Liver (tissue), 9 donors: ENCODE measurements around the gene ZNF785. TPM values are rescaled to one million over a fixed set of nuclear protein-coding genes. Genes with fewer than 3 reads are reported as not detected.
A peak's percentile ranks its signal among the peaks of the same experiment; 100 is the strongest.

Experiments used
- DNase-seq: peaks from one replicate; pipeline ENCODE4 v3.0.0-alpha.2; 2017; ENCODE audit warnings: low spot score
- H3K27ac ChIP-seq, 2 donors: one replicate each; pipeline ENCODE4 v1.7.0; 2013; ENCODE audit warnings: inconsistent platforms in 2 of 2, low read length in 2 of 2, control low read depth in 1 of 2, low read depth in 1 of 2, mild to moderate bottlenecking in 1 of 2
- H3K27me3 ChIP-seq, 4 donors: one replicate each; pipeline versions ENCODE4 v1.6.1 to v1.7.0; 2013; ENCODE audit warnings: low read length in 3 of 4, inconsistent platforms in 1 of 4, mild to moderate bottlenecking in 1 of 4, moderate library complexity in 1 of 4; ENCODE audit not compliant: control insufficient read depth in 4 of 4, insufficient read depth in 4 of 4
- H3K36me3 ChIP-seq, 4 donors: one replicate each; pipeline versions ENCODE4 v1.6.1 to v1.7.0; 2013; ENCODE audit warnings: low read length in 3 of 4, mild to moderate bottlenecking in 3 of 4, low read depth in 1 of 4, moderate library complexity in 1 of 4; ENCODE audit not compliant: control insufficient read depth in 4 of 4, insufficient read depth in 3 of 4
- H3K4me1 ChIP-seq, 4 donors: one replicate each; pipeline versions ENCODE4 v1.6.1 to v1.7.0; 2013; ENCODE audit warnings: low read length in 3 of 4, mild to moderate bottlenecking in 3 of 4, moderate library complexity in 1 of 4; ENCODE audit not compliant: control insufficient read depth in 4 of 4, insufficient read depth in 4 of 4
- H3K4me3 ChIP-seq, 3 donors: one replicate each; pipeline versions ENCODE4 v1.6.1 to v1.7.0; 2013; ENCODE audit warnings: low read length in 3 of 3, control low read depth in 1 of 3, low read depth in 1 of 3, mild to moderate bottlenecking in 1 of 3
- H3K9ac ChIP-seq, 2 donors: one replicate each; pipeline ENCODE4 v1.7.0; 2013; ENCODE audit warnings: low read length in 2 of 2, mild to moderate bottlenecking in 2 of 2, moderate library complexity in 2 of 2, control low read depth in 1 of 2, low read depth in 1 of 2
- H3K9me3 ChIP-seq, 4 donors: one replicate each; pipeline versions ENCODE4 v1.6.1 to v1.7.0; 2013; ENCODE audit warnings: low read length in 3 of 4; ENCODE audit not compliant: control insufficient read depth in 4 of 4
- EGR1 ChIP-seq, 2 donors: IDR thresholded peaks; 2 replicates each; pipeline ENCODE4 v1.6.1; 2016 to 2018; ENCODE audit warnings: antibody characterized with exemption in 2 of 2, low read depth in 2 of 2
- FOXA1 ChIP-seq: IDR thresholded peaks from 2 replicates; pipeline ENCODE4 v1.6.1; 2016; ENCODE audit warnings: antibody characterized with exemption
- FOXA2 ChIP-seq: IDR thresholded peaks from 2 replicates; pipeline ENCODE4 v1.6.1; 2016; ENCODE audit warnings: antibody characterized with exemption
- GABPA ChIP-seq, 2 donors: IDR thresholded peaks in 1 of 2; conservative IDR thresholded peaks in 1 of 2; 2 replicates each; pipeline ENCODE4 v1.6.1; 2016; ENCODE audit warnings: antibody characterized with exemption in 2 of 2, mild to moderate bottlenecking in 1 of 2, moderate library complexity in 1 of 2
- HNF4A ChIP-seq, 2 donors: conservative IDR thresholded peaks; 2 replicates each; pipeline ENCODE4 v1.6.1; 2016; ENCODE audit warnings: antibody characterized with exemption in 2 of 2, mild to moderate bottlenecking in 2 of 2
- RAD21 ChIP-seq, 2 donors: IDR thresholded peaks; 2 replicates each; pipeline ENCODE4 v1.6.1; 2016; ENCODE audit warnings: antibody characterized with exemption in 2 of 2, mild to moderate bottlenecking in 2 of 2
- REST ChIP-seq: IDR thresholded peaks from 2 replicates; pipeline ENCODE4 v1.6.1; 2016; ENCODE audit warnings: antibody characterized with exemption, mild to moderate bottlenecking
- RXRA ChIP-seq, 2 donors: IDR thresholded peaks; 2 replicates each; pipeline ENCODE4 v1.6.1; 2017 to 2018; ENCODE audit warnings: antibody characterized with exemption in 2 of 2, mild to moderate bottlenecking in 1 of 2
- SP1 ChIP-seq: IDR thresholded peaks from 2 replicates; pipeline ENCODE4 v1.6.1; 2018; ENCODE audit warnings: antibody characterized with exemption, mild to moderate bottlenecking
- TAF1 ChIP-seq: conservative IDR thresholded peaks from 2 replicates; pipeline ENCODE4 v1.6.1; 2016; ENCODE audit warnings: antibody characterized with exemption, mild to moderate bottlenecking
- YY1 ChIP-seq: IDR thresholded peaks from 2 replicates; pipeline ENCODE4 v1.6.1; 2016; ENCODE audit warnings: antibody characterized with exemption, mild to moderate bottlenecking
- WGBS: extraction: QIAGEN DNeasy Blood & Tissue Kit; methylation state at CpG from one replicate; pipeline ENCODE4 v1.1.7; 2013; 5-methylcytosine and 5-hydroxymethylcytosine counted together
- polyA plus RNA-seq, 2 donors: library from polyadenylated mRNA; stranded (reverse) in 1 of 2; unstranded in 1 of 2; fragments of 200-250 nt in 1 of 2; fragments of >200 nt in 1 of 2; fragmentation: Nextera tagmentation in 1 of 2; extraction: Ambion mirVana in 1 of 2; gene quantifications; one replicate each; pipeline versions ENCODE4 v1.2.1 to v1.2.3, GENCODE V29; 2013 to 2015
- total RNA-seq, 2 donors: library from RNA; depleted of rRNA; stranded (reverse); fragments of >200 nt; gene quantifications; one replicate each; pipeline ENCODE4 v1.2.3, GENCODE V29; 2014
- TF ChIP-seq, protein P1 (sequence below): fragments of 150-350 bp; IDR thresholded peaks from 2 replicates; pipeline ENCODE4 v1.5.1; 2017; ENCODE audit warnings: improper control_type of control experiment, low read depth, low read length; ENCODE audit not compliant: missing input control
- TF ChIP-seq, protein P2 (sequence below): IDR thresholded peaks from 2 replicates; pipeline ENCODE4 v1.6.1; 2016; ENCODE audit warnings: antibody characterized with exemption
- donor health status: healthy.
- donor health status: healthy.
- donor health status: healthy.
- donor health status: healthy.
- donor health status: healthy.

ZNF785 gene
- total and polyA plus RNA-seq, 4 donors: 1.8 to 5.9 (median 3.3) TPM

DNA sequence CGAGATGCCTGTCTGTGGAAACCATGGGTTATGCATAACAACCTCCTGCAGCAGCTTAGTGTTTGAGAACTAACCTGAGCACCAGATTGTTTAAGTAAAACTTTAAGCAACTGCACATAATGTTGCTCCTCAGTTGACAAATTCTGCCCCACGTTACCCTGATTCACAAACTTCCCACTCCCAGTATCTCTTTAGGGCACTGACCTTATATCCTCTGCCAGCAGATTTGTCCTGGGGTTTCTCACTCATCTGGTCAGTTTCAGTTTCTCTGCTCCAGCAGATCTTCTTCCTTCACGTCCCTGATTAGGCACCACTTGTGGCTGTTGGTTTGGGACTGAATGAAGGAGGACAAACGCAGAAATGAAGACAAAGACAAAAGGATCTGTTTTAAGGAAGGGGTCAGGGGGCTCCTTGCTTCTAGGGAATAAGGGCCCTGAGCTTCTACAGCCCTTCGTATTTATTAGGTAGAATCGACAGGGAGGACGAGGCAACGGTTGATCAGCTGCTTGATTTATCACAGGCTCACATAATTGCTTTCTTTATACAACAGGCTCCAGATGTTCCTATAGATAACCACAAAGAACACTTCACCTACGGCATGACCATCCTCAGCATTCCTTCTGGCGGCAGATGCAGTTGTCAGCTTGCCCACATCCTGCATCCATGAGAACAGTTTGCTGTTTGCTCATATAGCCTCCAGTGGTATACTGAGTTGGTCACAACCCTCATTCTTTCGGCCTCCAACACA is 38.2 kb upstream of the ZNF785 start:
- Histone ChIP-seq H3K36me3 (no peaks in the 10 kb centered on the region), H3K4me1 (peaks cover 2 to 25% (median 21%) of the 10 kb centered on the region in 4 donors), H3K27ac (peak overlapping the region in 1 of 2 donors; percentile 50), H3K27me3 (no peaks in the 10 kb centered on the region), H3K9me3 (no peaks in the 10 kb centered on the region), H3K4me3 (no peak overlapping the region), H3K9ac (no peak overlapping the region)
- 68% methylated on average over 11 of the region's 11 CpGs for WGBS
- no peak for DNase-seq
- TF ChIP-seq HNF4A (conservative IDR thresholded peaks at IDR 0.05) (no peak), REST (no peak), RXRA (IDR thresholded peaks at IDR 0.05) (peak; percentile 61 to 71), TAF1 (no peak), SP1 (peak; percentile 48), FOXA1 (no peak), GABPA (IDR thresholded peaks at IDR 0.05 in 1 of 2, conservative IDR thresholded peaks at IDR 0.05 in 1 of 2) (no peak), EGR1 (IDR thresholded peaks at IDR 0.05; ENCODE audit: low read depth in 2 of 2) (no peak), RAD21 (IDR thresholded peaks at IDR 0.05) (no peak), FOXA2 (no peak), YY1 (no peak)
- TF ChIP-seq, protein P1, sequence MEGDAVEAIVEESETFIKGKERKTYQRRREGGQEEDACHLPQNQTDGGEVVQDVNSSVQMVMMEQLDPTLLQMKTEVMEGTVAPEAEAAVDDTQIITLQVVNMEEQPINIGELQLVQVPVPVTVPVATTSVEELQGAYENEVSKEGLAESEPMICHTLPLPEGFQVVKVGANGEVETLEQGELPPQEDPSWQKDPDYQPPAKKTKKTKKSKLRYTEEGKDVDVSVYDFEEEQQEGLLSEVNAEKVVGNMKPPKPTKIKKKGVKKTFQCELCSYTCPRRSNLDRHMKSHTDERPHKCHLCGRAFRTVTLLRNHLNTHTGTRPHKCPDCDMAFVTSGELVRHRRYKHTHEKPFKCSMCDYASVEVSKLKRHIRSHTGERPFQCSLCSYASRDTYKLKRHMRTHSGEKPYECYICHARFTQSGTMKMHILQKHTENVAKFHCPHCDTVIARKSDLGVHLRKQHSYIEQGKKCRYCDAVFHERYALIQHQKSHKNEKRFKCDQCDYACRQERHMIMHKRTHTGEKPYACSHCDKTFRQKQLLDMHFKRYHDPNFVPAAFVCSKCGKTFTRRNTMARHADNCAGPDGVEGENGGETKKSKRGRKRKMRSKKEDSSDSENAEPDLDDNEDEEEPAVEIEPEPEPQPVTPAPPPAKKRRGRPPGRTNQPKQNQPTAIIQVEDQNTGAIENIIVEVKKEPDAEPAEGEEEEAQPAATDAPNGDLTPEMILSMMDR: no peak
- TF ChIP-seq, protein P2, sequence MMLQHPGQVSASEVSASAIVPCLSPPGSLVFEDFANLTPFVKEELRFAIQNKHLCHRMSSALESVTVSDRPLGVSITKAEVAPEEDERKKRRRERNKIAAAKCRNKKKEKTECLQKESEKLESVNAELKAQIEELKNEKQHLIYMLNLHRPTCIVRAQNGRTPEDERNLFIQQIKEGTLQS: no peak

DNA sequence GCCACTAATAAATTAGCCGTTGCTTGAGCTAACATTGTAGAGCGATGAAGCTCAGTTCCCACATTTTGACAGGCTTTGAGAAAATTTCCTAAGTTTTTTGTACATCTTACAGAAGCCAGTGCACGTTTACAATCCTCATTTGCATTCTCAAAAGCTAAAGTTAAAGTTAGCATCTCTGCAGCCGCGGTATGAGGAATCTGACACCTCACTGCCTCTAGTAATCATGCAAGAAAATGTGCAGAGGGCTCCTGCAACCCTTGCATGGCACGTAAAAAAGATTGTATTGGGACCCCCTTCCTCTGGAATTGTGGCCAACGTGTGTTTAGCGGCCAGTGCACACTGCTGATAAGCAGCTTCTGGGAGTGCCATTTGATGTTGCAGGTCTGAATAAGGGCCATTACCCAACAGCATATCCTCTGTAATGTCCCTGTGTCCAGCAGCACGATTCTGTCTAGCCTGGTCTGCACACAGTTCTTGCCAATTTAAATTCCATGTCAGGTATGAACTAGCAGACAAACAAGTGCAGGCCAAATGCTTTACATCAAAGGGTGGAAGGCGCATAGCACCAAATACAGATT is 37.0 kb upstream of the ZNF785 start:
- H3K36me3 ChIP-seq: no peaks in the 10 kb centered on the region
- H3K27ac ChIP-seq: no peak overlapping the region
- no peak for TF ChIP-seq REST
- H3K9me3 ChIP-seq: no peaks in the 10 kb centered on the region
- no peak overlapping the region for H3K9ac ChIP-seq
- H3K27me3 ChIP-seq: no peaks in the 10 kb centered on the region
- 51% methylated on average over 10 of the region's 10 CpGs for WGBS
- H3K4me1 ChIP-seq: peaks cover 2 to 25% (median 20%) of the 10 kb centered on the region in 4 donors
- H3K4me3 ChIP-seq: no peak overlapping the region
- DNase-seq: no peak
